Activated CD4-positive, CD25-positive, alpha-beta regulatory T cell treated with anti-CD3 and anti-CD28 coated beads, Interleukin-2, amount 50 U/mL, for 72 hours (primary cell): ENCODE measurements around the gene ZNF784.

Experiments
- DNase-seq: peaks from one replicate; pipeline ENCODE4 v3.0.0; 2021

The ZNF784 gene, protein sequence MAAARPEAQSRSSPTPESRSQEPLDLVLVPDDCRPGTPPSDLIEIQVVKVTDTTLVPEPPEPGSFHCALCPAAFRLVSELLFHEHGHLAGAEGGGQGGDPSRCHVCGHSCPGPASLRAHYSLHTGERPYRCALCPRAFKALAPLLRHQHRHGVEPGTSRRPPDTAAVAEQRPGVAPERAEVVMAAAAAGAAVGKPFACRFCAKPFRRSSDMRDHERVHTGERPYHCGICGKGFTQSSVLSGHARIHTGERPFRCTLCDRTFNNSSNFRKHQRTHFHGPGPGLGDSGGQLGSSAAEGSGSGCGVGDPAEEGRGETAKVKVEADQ

DNA sequence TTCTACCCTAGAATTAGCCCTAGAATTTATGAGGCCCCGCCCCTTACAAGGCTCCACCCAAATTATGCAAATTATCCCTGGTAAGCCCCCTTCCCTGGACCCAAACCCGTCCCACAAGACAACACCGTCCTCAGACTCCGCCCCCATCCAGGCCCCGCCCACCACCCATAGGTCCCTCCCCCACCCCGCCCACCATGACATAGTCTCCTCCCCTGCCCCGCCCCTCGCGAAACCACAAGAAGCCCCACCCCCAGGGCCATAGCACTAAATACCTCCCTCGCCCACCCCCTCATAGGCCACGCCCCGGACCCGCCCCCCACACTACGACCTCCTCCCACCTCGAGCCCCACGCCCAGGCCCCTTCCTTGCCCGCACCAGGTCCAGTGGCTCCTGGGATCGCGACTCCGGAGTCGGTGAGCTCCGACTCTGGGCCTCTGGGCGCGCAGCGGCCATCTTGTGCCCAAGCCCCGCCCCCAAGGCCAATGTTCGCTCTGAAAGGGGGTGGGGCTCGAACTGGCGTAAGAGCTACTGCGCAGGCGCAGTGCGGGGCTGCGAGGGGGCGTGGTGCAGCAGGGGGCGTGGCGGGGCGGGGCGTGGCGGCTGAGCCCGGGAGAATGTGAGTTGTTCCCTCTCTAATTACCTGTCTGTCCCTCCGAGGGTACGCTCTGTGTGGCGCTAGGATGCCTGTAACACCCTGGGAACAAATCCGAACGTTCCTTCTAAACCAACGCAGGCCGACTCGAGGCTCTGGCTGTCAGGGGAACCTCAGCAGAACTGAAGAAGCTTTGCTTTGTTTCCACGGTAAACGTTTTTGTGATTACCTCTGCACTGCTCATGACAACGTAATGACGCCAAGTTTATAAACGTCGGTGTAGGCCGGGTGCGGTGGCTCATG, at the start of gene ZNF784:
ZNF784 (minus strand) TSS at position 458 of the 895 bp plus-strand sequence; CDS start at position 453, 5 bp downstream.
- DNase-seq = peak; percentile 94

DNA sequence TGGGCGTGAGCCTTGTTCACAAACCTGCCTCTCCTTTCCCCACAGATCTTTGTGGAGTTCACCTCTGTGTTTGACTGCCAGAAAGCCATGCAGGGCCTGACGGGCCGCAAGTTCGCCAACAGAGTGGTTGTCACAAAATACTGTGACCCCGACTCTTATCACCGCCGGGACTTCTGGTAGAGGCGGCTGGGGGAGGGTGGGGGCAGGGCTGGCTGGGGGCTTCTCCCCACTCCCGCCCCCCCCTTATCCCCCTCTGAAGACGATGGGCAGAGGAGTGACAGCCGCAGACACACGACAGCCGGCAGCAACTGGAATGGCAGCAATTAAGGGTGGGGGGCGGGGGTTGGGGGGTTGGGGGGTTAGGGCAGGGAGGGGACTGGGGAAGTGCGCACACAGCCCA, 49.5 kb upstream of the ZNF784 start:
- DNase-seq = no peak

DNA sequence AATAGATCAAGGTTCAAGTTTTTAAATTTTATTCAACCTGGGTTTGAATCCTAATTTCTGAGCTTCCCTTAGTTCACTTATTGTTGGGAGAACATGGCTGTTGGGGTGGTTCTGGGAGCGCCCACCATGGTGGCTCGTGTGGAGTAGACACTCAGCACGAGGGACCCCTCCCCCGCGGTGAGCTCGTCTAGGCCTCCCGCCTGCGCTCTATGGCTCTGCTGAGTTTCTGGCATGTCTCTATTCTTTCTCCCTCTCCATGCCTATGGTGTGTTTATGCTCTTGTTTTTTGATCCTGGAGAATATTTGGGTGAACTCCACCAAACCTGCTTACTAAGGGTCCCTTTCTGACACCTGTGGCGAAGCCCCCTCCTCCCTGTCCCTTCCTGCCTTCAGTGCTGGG, 49.1 kb upstream of the ZNF784 start:
- DNase-seq = no peak

DNA sequence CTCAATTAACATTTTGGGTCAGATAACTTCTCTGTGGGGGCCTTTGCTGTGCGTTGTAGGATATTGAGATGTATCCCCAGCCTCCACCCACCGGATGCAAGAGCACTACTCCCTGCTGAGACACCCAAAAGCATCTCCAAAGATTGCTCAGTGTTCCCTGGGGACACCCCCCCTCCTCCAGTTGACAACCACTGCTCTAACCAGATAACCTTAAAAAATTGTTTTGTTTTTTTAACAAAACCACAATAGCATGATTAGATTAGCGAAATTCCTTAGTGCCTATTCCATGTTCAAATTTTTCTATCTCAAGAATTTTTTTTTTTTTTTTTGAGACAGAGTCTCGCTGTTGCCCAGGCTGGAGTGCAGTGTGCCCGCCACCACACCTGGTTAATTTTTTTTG, 48.1 kb upstream of the ZNF784 start:
- DNase-seq = no peak

DNA sequence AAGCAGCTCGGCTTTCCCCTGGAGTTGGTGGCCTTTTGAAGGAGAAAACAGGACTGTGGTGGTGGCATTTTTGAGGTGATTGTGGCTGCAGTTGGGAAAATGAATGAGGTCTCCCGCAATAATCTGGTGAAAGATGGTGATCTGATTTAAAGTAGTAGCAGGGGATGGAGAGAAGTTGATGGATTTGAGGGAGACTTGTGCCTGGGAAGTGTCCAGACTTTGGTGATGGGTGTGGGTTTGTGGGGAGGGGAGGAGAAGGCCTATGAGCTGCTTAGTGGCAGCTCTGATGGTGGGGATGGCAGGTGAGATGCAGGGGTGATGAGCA, 46.6 kb upstream of the ZNF784 start:
- no peak for DNase-seq

DNA sequence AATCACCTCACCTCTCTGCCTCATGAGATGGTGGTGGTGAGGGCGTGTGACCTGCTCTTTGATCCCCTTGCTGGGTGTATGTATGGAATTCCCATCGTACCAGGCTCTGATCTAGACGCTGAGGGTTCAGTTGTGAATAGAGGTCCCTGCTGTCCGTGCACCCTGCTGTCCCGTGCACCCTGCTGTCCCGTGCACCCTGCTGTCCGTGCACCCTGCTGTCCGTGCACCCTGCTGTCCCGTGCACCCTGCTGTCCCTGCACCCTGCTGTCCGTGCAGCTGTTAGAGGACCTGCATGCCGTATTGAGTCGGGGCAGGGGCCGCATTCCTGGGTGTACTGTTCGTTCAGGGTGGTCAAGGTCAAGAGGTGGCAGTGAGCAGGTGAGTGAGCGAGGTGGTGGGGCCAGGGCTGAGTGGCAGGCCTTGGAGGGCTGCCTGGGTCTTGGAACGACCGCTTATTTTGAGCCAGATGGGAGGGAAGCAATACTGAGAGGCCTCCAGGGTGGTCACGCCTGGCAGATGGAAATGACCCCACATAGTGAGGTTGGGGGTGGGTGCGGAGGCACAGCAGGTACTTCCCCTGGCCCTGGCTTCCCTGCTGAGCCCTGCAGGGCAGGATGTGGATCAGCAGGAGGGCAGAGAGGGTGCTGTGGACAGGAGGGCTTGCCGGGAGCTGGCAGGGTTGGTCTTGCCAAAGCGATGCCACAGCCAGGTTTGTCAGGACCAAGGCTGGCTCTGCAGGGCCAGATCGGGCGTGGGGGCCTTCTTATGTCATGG, 46.1 kb upstream of the ZNF784 start:
- no peak for DNase-seq

DNA sequence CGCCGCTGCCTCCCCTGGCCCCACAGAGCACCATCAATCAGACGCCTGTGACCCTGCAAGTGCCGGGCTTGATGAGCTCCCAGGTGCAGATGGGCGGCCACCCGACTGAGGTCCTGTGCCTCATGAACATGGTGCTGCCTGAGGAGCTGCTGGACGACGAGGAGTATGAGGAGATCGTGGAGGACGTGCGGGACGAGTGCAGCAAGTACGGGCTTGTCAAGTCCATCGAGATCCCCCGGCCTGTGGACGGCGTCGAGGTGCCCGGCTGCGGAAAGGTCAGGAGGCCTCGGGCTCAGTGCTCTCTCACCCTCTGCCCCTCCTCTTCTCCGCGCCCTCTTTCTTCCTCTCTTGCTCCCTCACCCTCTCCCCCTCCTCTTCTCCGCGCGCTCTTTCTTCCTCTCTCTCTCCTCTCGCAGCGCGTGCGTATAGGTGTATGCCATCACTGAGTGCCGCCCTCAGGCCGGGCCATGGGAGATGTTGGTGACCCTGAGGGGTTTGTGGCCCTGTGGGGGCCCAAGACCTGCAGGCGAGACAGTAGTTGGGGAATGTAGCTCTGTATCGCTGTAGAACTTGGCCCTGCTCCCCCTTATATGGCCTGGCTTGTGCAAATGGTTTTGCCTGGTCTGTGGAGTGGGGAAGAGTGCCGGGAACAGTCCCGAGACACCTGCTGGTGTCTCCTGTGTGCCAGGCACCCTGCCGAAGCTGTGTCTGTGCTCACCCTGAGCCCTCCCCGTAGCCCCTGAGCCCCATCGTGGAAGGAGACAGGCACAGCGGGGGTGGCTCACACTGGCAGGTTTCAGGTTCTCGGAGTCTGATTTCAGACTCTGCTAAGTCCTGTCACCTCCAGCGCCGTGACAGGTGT, 45.3 kb upstream of the ZNF784 start:
- no peak for DNase-seq

DNA sequence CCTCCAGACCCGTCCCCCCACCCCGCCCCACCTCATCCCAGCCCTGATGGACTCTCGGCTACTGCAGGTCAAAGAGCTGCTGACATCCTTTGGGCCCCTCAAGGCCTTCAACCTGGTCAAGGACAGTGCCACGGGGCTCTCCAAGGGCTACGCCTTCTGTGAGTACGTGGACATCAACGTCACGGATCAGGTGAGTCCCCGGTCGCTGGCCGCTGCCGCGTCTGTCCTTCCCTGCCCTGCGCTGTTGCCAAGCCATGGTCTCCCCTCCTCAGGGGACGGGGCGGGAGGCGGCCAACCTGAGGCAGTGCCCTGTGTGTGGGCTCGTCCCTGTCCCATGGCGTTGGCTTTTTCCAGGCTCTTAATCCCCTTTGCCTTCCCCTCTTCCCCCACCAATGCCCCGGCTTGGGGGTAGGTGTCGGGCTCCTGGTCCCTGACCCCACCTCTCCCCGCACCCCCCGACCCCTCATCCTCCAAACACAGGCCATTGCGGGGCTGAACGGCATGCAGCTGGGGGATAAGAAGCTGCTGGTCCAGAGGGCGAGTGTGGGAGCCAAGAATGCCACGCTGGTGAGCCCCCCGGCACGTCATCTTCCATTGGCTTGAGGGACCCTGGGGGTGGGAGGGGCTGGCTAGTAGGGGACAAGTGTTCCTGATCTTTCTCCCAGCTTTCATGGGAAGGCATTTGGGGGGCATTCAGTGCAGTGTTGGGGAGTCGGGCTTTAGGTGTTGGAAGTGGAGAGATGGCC, 44.4 kb upstream of the ZNF784 start:
- DNase-seq = no peak

DNA sequence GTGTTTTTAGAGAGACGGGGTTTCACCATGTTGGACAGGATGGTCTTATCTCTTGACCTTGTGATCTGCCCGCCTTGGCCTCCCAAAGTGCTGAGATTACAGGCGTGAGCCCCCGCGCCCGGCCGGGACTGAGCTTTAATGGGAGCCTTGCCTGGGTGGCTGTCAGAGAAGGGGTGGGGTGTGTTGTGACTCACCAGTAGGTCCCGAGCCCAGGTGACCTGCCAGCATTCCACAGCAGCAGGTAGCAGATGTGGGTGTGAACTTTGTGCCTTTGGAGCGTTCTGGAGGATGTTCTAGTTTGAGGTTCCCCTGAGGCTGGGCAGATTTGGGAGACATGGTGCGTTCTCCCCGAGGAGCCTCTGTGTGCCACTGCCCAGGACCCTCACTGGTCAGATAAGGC, 43.6 kb upstream of the ZNF784 start:
- DNase-seq = no peak

DNA sequence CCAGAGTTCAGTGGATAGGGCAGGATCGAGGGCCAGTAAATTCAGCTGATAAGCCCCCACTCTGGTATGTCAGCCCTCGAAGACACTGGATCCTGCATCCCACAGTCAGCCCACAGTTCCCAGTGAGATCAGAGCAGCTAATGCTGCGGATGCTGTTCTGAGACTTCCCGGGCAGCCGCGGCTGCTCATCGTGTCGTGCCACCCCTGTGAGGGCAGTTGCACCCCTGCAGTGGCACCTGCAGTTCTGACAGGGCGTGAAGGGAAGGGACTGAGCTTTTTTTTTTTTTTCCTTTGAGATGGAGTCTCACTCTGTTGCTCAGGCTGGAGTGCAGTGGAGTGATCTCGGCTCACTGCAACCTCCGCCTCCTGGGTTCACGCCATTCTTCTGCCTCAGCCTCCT, 43.1 kb upstream of the ZNF784 start:
- DNase-seq = no peak

DNA sequence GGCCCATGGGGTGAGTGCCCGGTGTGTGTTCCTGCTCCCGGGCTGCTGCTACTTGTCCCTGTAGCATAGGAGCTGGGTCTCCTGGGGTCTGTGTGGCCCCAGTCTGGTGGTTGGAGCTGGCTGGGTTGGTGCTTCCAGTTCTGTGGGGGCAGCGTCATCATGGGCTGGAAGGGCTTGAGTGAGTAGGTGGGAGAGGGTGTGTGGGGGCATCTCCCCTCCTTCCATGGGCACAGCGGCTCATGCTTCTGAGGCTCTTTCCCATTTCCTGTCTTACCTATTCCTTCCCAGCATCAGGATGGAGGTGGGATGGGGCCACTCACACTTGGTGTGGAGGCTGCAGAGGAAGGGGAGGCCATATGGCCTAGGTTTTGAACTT, 42.6 kb upstream of the ZNF784 start:
- no peak for DNase-seq

DNA sequence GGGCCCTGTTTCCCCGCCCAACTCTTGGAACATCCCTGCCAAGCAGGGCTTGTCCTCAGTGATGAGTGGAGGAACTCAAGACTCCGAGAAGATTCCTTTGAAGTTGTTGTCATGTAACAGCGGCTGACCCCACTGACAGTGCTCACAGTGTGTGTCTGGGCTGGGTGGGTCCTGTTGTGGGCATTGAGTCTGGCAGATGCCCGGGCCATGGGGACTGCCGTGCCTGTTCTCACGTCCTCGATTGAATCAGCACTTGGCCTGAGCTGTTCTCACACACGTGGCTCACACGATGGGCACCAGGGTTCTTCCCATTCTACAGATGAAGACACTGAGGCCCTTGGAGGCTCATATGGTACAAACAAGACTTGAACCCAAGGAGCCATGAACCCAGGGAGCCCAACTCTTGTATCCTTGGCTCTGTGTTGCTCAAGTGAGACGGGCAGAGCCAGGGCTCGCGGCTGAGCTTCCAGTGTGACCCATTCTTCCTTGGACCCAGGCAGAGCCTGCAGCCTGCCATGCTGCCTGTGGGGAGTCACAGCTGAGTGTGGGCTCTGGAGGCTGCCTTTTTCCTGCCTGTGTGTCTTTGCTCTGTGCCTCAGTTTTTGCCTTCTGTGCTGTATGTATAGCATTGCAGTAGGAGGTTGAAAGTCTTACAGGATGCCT, 42.1 kb upstream of the ZNF784 start:
- DNase-seq = no peak

DNA sequence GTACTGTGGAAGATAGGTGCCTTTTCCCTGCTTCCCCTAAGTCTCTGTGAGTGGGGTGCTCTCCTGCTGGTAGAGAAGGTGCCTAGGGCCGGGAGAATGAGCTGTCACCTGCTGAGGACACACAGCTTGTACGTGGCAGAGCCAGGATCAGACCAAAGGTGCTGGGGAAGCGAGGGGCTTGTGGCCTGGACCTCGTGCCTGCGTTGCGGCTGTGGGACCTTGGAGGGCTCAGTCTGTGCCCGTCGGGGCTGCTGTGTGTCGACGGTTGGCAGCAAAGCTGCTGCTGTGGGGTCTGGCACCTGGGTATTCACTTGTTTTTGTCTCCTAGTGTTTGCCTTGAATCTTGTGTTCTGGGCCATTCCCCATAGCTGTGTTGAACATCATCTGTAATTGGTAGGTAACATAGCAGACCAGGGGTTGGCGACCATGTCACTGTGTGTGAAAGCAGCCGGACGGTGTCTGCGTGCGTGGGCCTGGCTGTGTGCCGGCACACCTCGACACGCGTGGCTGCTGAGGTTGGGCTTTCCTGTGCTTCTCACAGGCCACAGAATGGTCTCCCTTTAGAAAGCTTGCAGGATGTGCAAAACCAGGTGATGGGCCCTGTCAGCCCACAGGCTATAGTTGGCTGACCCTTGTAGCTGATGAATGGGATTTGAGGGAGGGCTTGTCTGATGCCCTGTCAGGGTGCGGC, 39.6 kb upstream of the ZNF784 start:
- DNase-seq = no peak

DNA sequence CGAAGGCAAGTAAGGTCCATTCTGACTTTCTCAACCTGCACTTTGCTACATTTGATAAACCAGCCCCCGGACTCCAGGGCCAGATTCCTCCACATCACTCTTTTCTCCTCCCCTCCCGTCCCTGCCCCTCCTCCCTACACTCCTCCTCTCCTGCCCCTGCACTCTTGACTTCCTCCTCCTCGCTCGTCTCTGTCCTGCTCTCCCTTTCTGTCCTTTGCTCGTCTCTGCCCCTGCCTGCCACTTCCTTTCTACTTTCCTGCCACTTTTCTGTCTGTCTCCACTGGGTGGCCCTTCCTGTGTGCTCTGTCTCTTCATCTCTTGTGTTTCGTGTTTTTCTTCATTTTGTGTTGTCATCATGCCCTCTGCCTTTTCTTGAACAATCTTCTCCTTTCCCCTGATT, 37.5 kb upstream of the ZNF784 start:
- DNase-seq = no peak

DNA sequence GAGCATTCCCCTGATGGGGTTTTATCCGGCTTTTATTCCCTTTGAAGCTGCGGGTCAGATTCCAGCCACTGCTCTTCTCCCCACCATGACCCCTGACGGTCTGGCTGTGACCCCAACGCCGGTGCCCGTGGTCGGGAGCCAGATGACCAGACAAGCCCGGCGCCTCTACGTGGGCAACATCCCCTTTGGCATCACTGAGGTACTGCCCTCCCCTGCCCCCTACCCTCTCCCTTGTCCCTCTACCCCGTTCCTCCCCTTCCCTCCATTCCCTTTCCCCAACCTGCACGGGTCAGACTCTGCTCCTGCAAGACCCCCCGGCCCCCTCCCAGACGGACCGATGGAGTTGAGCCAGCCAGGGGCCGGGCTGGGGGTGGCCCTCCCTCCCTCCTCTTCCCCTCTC, 36.6 kb upstream of the ZNF784 start:
- no peak for DNase-seq

DNA sequence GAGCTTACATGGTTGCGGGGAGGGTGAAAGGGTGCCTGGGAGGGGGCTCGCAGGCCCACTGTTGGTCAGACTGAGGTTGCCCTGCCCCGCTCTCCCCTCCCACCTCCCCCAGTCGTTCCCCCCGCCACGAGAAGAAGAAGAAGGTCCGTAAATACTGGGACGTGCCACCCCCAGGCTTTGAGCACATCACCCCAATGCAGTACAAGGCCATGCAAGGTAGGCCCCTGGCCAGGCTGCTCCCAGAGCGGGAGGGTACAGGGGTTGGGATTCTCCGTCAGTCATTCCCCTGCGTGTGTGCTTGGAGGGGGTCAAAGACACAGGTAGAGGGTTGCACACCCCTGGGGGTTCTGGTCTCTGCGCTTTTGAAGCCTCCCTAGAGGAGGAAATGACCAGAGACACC, 36.0 kb upstream of the ZNF784 start:
- no peak for DNase-seq

DNA sequence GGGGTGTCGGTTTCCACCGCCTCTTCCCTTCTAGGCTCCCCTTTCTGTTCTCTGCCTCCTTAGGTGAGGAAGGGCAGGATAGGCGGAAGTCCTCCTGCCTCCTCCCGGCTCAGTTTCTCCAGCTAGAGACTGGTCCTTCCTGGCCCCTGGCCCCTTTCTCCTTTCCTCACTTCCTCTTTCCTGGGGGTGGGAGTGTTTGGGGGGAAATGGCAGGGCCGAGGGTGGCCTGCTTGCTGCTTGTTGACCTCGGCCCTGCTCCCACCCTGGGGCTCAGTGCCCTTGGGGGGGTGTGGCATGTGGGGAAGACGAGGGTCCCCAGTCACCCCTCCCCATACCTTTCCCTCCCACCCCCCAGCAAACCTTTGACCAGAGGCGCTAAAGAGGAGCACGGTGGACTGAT, 35.5 kb upstream of the ZNF784 start:
- no peak for DNase-seq

DNA sequence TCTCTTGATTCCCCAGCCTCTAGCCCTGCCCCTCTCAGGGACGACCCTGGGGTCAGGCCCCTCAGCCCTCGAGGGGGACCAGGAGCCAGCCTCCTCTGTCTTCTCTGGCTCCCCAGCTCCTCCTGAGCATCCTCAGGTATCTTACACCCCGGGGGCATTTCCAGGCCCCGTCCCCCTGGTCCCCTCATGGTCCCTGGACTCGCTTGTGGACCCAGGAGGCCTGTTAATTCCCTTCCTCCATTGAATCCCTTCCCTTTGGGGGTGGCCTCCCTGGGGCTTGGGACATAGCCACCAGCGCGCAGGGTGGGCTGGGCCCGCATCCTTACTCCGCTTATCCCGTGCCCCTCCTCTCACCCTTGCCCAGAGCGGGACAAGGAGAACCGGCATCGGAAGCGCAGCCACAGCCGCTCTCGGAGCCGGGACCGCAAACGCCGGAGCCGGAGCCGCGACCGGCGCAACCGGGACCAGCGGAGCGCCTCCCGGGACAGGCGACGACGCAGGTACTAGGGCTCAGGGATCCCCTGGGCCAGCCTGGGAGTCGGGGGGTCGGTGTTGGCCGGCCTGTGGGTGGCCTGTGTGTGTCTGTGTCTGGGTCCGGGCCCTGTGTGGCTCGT, 34.6 kb upstream of the ZNF784 start:
- DNase-seq = no peak

DNA sequence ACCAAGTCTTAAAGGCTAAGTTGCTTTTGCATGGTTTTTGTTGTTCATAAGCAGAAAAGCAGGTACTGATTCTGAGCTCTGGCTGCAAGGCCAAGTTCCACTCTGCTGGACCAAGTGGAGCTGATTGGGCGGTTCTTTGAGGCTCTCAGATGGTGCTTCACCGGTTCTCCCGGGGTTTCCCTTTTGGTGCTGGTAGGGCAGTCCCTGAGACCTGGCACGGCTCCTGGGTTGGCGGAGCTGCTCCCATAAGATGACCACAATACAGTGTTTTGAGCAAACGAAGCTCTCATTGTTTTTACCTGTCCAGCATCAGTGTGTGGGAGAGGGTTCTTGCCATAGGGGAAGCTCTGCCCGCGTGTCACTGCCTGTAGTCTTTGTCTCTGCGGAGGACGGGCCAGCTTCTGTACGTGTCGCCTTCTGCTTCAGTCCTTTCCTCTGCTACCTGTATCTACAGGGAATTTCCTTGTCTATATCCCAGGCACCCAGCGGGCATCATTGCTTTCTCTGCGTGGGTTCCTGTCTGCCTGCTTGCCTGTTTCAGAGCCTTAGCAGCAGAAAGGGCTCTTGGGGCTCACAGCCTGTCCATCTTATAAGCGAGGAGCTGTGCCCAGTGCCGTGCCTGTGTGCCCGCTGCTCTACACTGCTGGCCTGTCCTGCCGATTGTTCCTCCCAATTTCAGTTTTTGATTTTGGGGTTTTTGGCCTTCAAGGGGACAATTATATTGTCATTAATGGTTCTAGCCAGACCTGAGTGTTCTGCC, 32.8 kb upstream of the ZNF784 start:
- DNase-seq = no peak

DNA sequence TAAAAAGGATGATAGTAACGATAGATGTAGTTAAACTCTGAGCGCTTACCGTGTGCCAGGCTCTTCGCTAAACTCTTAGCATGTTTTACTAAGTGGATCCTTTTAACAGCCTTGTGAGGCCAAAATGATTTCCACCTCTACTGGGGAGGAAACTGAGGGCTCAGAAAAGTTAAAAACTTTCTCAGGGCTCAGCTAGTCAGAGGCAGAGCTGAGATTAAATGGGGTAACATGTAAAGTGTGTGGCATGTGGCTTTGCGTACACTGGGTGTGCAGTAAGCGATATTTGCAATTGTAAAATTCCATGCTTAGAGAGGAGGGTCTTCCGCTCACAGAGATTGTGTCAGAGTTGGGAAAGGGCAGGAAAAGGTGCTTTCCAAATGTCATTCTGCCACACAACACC, 32.2 kb upstream of the ZNF784 start:
- DNase-seq = no peak
